ENCODE results near the gene BLNK. TPM values are rescaled to one million over a fixed set of nuclear protein-coding genes. Genes with fewer than 3 reads are reported as not detected.

Gene BLNK
- total and polyA plus RNA-seq, 9 of the 15 experiments (the other 6 are each of a cell fraction or from before 2014, with no cell fraction given): not detected

DNA sequence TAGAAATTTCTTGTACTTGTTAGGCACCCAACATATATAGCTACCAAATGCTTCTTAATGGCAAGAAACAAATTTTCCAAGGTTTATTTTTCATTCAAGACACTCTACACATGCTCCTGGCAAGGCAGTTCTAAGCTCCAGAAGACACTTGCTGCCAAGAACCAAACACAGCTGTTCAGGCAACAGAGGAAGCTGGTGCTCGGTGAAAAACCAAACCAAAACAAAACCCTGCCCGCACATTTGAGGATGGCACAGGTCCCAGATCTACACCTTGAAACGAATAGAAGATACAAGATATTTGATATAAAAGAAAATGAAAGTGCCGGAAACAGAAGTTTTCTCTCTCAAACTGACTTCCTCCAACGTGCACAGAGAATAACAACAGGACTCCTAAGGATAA is 28.0 kb upstream of the BLNK start (continued):
- TF ChIP-seq HCFC1 (IDR thresholded peaks at IDR 0.05; ENCODE audit: low read depth, low read length): no peak

DNA sequence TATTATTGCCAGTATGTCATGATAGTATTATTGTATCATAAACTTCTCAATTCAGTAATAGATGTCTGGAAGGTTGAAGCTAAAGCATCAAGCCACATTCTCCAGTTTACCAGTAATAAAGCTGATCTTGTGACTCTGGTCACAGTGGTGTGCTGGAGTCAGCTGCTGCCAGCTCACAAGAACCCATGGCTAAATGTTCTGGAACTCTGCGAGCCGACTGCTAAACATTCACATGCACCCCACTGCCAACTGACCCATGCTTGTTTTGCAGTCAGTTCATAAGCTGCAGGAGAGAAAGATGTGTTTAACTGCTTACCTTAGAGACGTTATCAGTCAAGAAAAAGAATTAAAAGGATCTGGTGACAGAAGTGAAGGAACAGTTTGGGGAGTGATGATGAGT is 27.0 kb upstream of the BLNK start:
- H3K9me1 ChIP-seq (ENCODE audit: control insufficient read depth, insufficient read depth, low read length): no peaks in the 10 kb centered on the region
- no peaks in the 10 kb centered on the region; the same call in 1 of the 2 replicates for H4K20me1 ChIP-seq (replicated peaks; ENCODE audit: control insufficient read depth, insufficient read depth, low read length)
- DNase-seq (ENCODE audit: extremely low read depth in 1 of 4, low spot score in 3 of 4) (no peak), FAIRE-seq (no peak), ATAC-seq (no peak)
- ChIA-PET POLR2A (interaction anchor here (0.6 kb wide), 1 partner anchor 23 kb away, joined by 3 read pairs; no protein-coding TSS in a partner anchor), CTCF (ENCODE audit: low intra/inter-chr PET ratio) (no interaction called here)
- no peak overlapping the region for H3K27ac ChIP-seq (ENCODE audit: extremely low read depth, low read depth, low read length)
- no peaks in the 10 kb centered on the region for H3K4me1 ChIP-seq (replicated peaks in 1 of 2; ENCODE audit: control insufficient read depth in 2 of 2, insufficient read depth in 2 of 2, low read length in 2 of 2)
- no TSS peak for BruUV-seq (replicated peaks)
- no peak overlapping the region for H2AFZ ChIP-seq (ENCODE audit: low read depth, low read length)
- no peaks in the 10 kb centered on the region for H3K9me3 ChIP-seq (replicated peaks; ENCODE audit: control insufficient read depth, insufficient read depth, low read depth, low read length)
- H3K4me2 ChIP-seq (ENCODE audit: insufficient read depth, low read length): no peak overlapping the region
- H3K79me2 ChIP-seq (ENCODE audit: control insufficient read depth, insufficient read depth, low read length): no peaks in the 10 kb centered on the region
- TF ChIP-seq SMAD1 (IDR thresholded peaks at IDR 0.05; ENCODE audit: low read depth, low read length, partially characterized antibody) (no peak), BCL6 (CRISPR knock-in tag; IDR thresholded peaks at IDR 0.05) (no peak)
- intact Hi-C loops (cut with micrococcal nuclease): no loop called here
- WGBS (ENCODE audit: insufficient coverage, low coverage, missing lambda C conversion rate): 0% methylated on average over 3 of the region's 3 CpGs
- no peaks in the 10 kb centered on the region for H3K36me3 ChIP-seq (ENCODE audit: control insufficient read depth, insufficient read depth, low read length)
- peaks cover 0 to 12% of the 10 kb centered on the region in 2 experiments; a peak in 3 of 5 replicates for H3K27me3 ChIP-seq (ENCODE audit: control insufficient read depth in 2 of 2, insufficient read depth in 2 of 2, low read length in 2 of 2)
- H3K4me3 ChIP-seq: no peak overlapping the region
- H3K9ac ChIP-seq (ENCODE audit: insufficient read depth in 1 of 2, low read depth in 2 of 2, low read length in 2 of 2): no peak overlapping the region
- in situ Hi-C loops (cut with MboI): loop anchor here (10.0 kb wide), 1 partner anchor 284 kb away; no protein-coding TSS in a partner anchor

- H3K4me3 ChIP-seq: no peak overlapping the region
- no peaks in the 10 kb centered on the region for H3K4me1 ChIP-seq (replicated peaks in 1 of 2; ENCODE audit: control insufficient read depth in 2 of 2, insufficient read depth in 2 of 2, low read length in 2 of 2)
- no peak overlapping the region for H2AFZ ChIP-seq (ENCODE audit: low read depth, low read length)
- DNase-seq (ENCODE audit: extremely low read depth in 1 of 4, low spot score in 3 of 4) (no peak), ATAC-seq (no peak), FAIRE-seq (no peak)
- in situ Hi-C loops (cut with MboI): loop anchor here (10.0 kb wide), 1 partner anchor 283 kb away; no protein-coding TSS in a partner anchor
- CTCF ChIA-PET (ENCODE audit: low intra/inter-chr PET ratio): interaction anchor here (0.6 kb wide), 1 partner anchor 78 kb away, joined by 3 read pairs; no protein-coding TSS in a partner anchor
- BruUV-seq (replicated peaks): no TSS peak
- no peaks in the 10 kb centered on the region; the same call in 1 of the 2 replicates for H4K20me1 ChIP-seq (replicated peaks; ENCODE audit: control insufficient read depth, insufficient read depth, low read length)
- H3K9me1 ChIP-seq (ENCODE audit: control insufficient read depth, insufficient read depth, low read length): no peaks in the 10 kb centered on the region
- WGBS (ENCODE audit: insufficient coverage, low coverage, missing lambda C conversion rate): 0% methylated on average over 2 of the region's 2 CpGs
- no peaks in the 10 kb centered on the region for H3K9me3 ChIP-seq (replicated peaks; ENCODE audit: control insufficient read depth, insufficient read depth, low read depth, low read length)
- POLR2A ChIA-PET: no interaction called here
- H3K27ac ChIP-seq (ENCODE audit: extremely low read depth, low read depth, low read length): no peak overlapping the region
- no peaks in the 10 kb centered on the region for H3K36me3 ChIP-seq (ENCODE audit: control insufficient read depth, insufficient read depth, low read length)
- no peaks in the 10 kb centered on the region for H3K79me2 ChIP-seq (ENCODE audit: control insufficient read depth, insufficient read depth, low read length)
- intact Hi-C loops (cut with micrococcal nuclease): no loop called here
- peaks cover 0 to 12% of the 10 kb centered on the region in 2 experiments; a peak in 3 of 5 replicates for H3K27me3 ChIP-seq (ENCODE audit: control insufficient read depth in 2 of 2, insufficient read depth in 2 of 2, low read length in 2 of 2)
- H3K4me2 ChIP-seq (ENCODE audit: insufficient read depth, low read length): no peak overlapping the region
- no peak overlapping the region for H3K9ac ChIP-seq (ENCODE audit: insufficient read depth in 1 of 2, low read depth in 2 of 2, low read length in 2 of 2)
- no peak for TF ChIP-seq ZNF79 (CRISPR knock-in tag; IDR thresholded peaks at IDR 0.05; ENCODE audit: low read depth)
- no peak for TF ChIP-seq SMARCA5 (IDR thresholded peaks at IDR 0.05)
- no peak for TF ChIP-seq NFATC3 (IDR thresholded peaks at IDR 0.05)
- no peak for TF ChIP-seq RFX5 (IDR thresholded peaks at IDR 0.05; ENCODE audit: low read depth, low read length)
- TF ChIP-seq, protein P1, sequence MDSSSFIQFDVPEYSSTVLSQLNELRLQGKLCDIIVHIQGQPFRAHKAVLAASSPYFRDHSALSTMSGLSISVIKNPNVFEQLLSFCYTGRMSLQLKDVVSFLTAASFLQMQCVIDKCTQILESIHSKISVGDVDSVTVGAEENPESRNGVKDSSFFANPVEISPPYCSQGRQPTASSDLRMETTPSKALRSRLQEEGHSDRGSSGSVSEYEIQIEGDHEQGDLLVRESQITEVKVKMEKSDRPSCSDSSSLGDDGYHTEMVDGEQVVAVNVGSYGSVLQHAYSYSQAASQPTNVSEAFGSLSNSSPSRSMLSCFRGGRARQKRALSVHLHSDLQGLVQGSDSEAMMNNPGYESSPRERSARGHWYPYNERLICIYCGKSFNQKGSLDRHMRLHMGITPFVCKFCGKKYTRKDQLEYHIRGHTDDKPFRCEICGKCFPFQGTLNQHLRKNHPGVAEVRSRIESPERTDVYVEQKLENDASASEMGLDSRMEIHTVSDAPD (CRISPR knock-in tag; IDR thresholded peaks at IDR 0.05): no peak
- no peak for TF ChIP-seq ILK (tag; IDR thresholded peaks at IDR 0.05; ENCODE audit: borderline replicate concordance, low read depth)
- TF ChIP-seq COPS2 (conservative IDR thresholded peaks at IDR 0.05): no peak
- TF ChIP-seq C11orf30 (IDR thresholded peaks at IDR 0.05; ENCODE audit: low read depth): no peak
- TF ChIP-seq, protein P2, sequence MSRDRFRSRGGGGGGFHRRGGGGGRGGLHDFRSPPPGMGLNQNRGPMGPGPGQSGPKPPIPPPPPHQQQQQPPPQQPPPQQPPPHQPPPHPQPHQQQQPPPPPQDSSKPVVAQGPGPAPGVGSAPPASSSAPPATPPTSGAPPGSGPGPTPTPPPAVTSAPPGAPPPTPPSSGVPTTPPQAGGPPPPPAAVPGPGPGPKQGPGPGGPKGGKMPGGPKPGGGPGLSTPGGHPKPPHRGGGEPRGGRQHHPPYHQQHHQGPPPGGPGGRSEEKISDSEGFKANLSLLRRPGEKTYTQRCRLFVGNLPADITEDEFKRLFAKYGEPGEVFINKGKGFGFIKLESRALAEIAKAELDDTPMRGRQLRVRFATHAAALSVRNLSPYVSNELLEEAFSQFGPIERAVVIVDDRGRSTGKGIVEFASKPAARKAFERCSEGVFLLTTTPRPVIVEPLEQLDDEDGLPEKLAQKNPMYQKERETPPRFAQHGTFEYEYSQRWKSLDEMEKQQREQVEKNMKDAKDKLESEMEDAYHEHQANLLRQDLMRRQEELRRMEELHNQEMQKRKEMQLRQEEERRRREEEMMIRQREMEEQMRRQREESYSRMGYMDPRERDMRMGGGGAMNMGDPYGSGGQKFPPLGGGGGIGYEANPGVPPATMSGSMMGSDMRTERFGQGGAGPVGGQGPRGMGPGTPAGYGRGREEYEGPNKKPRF (IDR thresholded peaks at IDR 0.05; ENCODE audit: low read depth, low read length): no peak
These were observed 26.1 kb upstream of the BLNK start for GRCh38 chr10:96297486-96297885.

All from K562 (cell line).